ENCODE results near the gene PTPRH. TPM values are rescaled to one million over a fixed set of nuclear protein-coding genes. Genes with fewer than 3 reads are reported as not detected.
A peak's percentile ranks its signal among the peaks of the same experiment; 100 is the strongest.

Gene PTPRH
- total and polyA plus RNA-seq, 12 donors = 0.25 to 7.5 (median 2.4) TPM

DNA sequence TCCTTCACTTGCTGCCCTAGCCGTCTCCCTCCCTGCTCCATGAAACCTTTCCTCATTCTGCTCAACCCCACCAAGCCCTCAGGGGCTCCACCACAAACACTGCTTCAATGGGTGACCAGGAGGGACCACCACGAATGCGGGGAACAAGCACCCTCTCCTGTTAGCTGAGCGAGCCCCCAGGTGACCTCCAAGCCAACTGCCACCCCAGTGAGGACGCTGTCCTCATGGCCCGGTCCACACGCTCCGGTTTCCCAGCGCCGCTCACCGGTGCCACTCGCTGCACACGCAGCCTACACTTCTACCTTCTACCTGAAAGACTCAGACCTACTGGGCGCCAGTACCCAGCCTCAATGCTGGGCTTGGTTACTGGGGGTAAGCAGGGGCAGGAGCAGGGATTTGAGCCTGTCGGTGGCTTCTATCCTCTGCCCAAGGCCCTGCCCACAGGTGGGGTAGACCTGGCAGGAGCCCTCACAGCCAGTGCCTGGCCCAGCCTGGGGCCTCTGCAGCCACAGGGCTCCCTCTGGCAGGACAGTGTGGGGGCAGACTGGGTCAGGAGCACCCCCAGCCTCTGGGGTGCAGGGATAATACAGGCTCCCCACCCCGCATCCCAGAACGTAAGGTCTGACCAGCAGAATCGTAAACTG lies 20.0 kb upstream of the PTPRH start:
- peak overlapping the region in 3 of 10 donors; percentile 13 to 71 (median 20) for H3K27ac ChIP-seq
- no peak overlapping the region for H3K4me3 ChIP-seq
- ATAC-seq (no peak), DNase-seq (no peak)
- H3K4me1 ChIP-seq = peaks cover 0 to 23% (median 13%) of the 10 kb centered on the region in 9 donors
- peaks cover 0 to 81% (median 47%) of the 10 kb centered on the region in 9 donors for H3K36me3 ChIP-seq
- H3K9me3 ChIP-seq = no peaks in the 10 kb centered on the region
- WGBS, 2 donors = 95% methylated on average over 18 of the region's 18 CpGs
- intact Hi-C loops (cut with DNase I) = no loop called here
- TF ChIP-seq, protein P1, sequence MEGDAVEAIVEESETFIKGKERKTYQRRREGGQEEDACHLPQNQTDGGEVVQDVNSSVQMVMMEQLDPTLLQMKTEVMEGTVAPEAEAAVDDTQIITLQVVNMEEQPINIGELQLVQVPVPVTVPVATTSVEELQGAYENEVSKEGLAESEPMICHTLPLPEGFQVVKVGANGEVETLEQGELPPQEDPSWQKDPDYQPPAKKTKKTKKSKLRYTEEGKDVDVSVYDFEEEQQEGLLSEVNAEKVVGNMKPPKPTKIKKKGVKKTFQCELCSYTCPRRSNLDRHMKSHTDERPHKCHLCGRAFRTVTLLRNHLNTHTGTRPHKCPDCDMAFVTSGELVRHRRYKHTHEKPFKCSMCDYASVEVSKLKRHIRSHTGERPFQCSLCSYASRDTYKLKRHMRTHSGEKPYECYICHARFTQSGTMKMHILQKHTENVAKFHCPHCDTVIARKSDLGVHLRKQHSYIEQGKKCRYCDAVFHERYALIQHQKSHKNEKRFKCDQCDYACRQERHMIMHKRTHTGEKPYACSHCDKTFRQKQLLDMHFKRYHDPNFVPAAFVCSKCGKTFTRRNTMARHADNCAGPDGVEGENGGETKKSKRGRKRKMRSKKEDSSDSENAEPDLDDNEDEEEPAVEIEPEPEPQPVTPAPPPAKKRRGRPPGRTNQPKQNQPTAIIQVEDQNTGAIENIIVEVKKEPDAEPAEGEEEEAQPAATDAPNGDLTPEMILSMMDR (IDR thresholded peaks at IDR 0.05) = no peak
- no peaks in the 10 kb centered on the region for H3K27me3 ChIP-seq

DNA sequence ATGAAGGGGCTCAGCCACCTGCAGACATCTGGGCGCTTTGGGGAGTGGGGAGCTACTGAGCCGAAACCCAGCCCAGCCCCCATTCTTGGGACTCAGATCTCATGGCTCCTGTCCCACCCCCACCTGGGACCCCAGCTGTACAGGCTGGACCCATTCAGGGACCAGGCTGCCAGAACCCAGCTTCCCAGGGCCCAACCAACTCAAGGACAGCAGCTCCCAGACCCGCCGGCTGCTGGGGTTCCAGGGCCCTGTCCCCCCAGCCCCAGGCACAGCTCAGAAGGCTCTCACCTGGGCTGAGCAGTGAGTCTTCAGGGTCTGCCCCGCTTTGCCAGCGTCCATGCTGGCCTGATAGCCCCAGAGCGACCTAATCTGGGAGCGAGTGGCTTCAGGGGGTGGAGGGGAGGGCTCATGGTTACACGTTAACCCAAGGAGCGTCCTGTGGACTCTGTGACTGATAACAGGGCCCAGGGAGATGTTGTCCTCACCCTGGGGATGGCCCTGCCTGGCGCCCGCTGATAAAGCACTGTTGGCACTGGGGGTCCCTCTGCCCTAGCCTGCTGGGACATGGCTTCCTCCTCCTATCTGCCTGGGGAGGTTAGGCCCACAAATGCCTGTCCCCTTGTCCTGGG lies 19.2 kb upstream of the PTPRH start, which contains the start of gene TMEM86B:
TSS of gene TMEM86B (minus strand) at position 361 of the 629 bp plus-strand sequence. CDS start at position 339, 22 bp downstream.
- H3K4me3 ChIP-seq = no peak within 1 kb of the TSS
- TF ChIP-seq, protein P1 (IDR thresholded peaks at IDR 0.05) = no peak
- intact Hi-C loops (cut with DNase I) = no loop called here
- 66 to 68% methylated on average over 12 of the region's 12 CpGs for WGBS, 2 donors
- ATAC-seq = peak in 4 of 8 donors; percentile 3 to 24 (median 14)
- no peaks in the 10 kb centered on the region for H3K9me3 ChIP-seq
- peaks cover 0 to 23% (median 13%) of the 10 kb centered on the region in 9 donors for H3K4me1 ChIP-seq
- no peak for DNase-seq
- H3K27ac ChIP-seq = peak within 1 kb of the TSS in 8 of 10 donors; percentile 13 to 72 (median 54)
- H3K36me3 ChIP-seq = peaks cover 0 to 79% (median 41%) of the 10 kb centered on the region in 9 donors
- H3K27me3 ChIP-seq = no peaks in the 10 kb centered on the region

DNA sequence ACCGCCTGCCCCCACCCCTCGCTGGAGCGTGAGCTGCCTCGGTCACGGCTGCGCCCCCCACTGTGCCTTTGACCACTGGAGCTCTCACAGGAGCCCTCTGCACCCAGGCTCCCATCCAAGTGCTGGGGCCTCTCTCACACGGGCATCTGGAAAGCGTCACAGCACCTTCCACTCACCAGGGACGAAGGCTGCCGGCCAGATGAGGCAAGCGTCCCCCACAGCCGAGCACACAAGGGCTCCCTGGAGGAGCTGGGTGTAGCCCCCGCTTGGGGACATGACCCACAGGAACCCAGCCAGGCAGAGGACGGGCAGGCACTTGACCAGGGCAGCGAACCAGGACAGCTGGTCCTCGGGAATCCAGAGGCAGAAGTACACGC lies 18.7 kb upstream of the PTPRH start:
- WGBS, 2 donors = 35 to 51% methylated on average over 17 of the region's 17 CpGs
- DNase-seq (peak; percentile 71 to 73), ATAC-seq (peak; percentile 72 to 91 (median 84))
- H3K4me3 ChIP-seq = no peak overlapping the region
- H3K27ac ChIP-seq = peak overlapping the region in 8 of 10 donors; percentile 13 to 72 (median 54)
- intact Hi-C loops (cut with DNase I) = no loop called here
- H3K9me3 ChIP-seq = no peaks in the 10 kb centered on the region
- no peaks in the 10 kb centered on the region for H3K27me3 ChIP-seq
- peaks cover 0 to 23% (median 13%) of the 10 kb centered on the region in 9 donors for H3K4me1 ChIP-seq
- TF ChIP-seq, protein P1 (IDR thresholded peaks at IDR 0.05) = no peak
- peaks cover 0 to 75% (median 35%) of the 10 kb centered on the region in 9 donors for H3K36me3 ChIP-seq

DNA sequence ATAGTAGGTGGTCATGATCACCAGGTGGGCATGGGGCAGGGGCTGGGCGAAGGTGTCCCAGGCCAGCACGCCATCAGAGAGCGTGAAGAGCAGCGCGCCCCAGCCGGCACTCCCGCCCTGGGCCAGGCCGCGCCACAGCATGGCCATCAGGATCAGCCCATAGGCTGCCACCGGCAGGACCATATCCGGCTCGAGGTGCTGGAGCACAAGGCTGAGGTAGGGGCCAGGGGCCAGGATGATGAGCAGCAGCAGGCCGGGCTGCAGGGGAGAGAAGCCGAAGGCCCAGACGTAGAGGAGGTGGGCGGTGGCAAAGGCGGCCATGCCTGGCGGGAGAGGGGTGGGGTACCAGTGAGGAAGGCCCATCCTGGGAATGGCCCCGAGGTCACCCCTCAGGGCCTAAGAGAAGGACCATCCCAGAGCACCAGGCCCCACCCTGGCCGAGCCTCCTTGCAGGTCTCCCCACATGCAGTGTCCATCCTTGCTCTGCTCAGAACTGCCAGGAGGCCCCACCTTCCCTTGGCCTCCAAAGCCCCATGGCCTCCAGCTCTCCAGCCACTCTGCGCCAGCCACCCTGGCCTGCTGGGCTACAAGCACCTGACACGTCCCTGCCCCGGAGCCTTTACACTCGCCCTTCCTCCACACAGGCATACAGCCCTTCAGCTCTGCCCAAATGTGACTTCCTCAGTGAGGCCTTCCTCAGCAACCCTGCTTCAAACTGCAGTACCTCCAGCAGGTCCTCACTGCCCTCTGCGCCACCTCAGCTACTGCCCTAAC lies 18.1 kb upstream of the PTPRH start:
- Histone ChIP-seq H3K27ac (peak overlapping the region in 8 of 10 donors; percentile 13 to 72 (median 46)), H3K36me3 (peaks cover 0 to 70% (median 30%) of the 10 kb centered on the region in 9 donors), H3K9me3 (no peaks in the 10 kb centered on the region), H3K27me3 (no peaks in the 10 kb centered on the region), H3K4me3 (no peak overlapping the region), H3K4me1 (peaks cover 0 to 23% (median 13%) of the 10 kb centered on the region in 9 donors)
- TF ChIP-seq, protein P1 (IDR thresholded peaks at IDR 0.05) = no peak
- DNase-seq (no peak), ATAC-seq (peak in 7 of 8 donors; percentile 4 to 57 (median 32))
- intact Hi-C loops (cut with DNase I) = no loop called here
- WGBS, 2 donors = 84 to 90% methylated on average over 25 of the region's 25 CpGs
